HG03103 (cell line): Measurements from ENCODE around the gene CLEC12A.

Experiments
- ATAC-seq: cut with Tn5 transposase; IDR thresholded peaks from one replicate; pipeline ENCODE4 v1.9.1; 2021; ENCODE audit warnings: low read depth; ENCODE audit not compliant: unreplicated experiment

Gene CLEC12A

DNA sequence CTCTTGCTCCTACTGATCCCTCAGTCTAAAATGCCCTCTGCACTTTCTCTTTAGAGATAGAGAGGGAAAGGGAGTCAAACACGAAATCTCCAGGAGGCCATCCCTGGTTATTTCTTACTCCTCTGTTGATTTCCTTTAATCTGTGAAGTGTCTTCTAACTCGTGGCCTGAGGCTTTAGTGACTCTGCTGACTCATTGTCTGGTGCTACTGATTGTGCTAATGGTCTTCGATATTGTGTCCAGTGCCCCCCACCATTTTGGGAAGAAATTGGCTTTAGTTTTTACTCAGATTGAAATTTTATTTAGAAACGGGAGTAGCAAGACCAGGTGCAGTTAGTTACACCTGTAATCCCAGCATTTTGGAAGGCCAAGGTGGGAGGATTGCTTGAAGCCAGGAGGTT, 60.1 kb downstream of the CLEC12A start:
- no peak for ATAC-seq

DNA sequence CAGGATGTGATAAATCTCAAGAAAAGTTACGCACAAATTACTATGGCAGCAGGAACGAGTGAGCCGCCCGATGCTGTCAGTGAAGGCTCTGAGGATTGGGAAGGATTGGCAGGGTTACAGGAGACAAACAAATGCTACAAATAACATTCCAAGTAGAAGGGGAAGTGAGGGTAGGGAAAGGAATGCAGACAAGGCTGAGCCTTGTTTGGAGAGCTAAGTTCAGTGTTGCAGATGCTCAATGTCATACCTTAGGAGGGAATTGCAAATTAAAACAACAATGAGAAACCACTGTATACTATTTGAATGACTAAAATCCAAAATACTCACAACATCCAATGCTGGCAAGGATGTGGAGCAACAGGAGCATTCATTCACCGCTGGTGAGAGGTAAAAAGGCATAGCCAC, 60.6 kb downstream of the CLEC12A start:
- ATAC-seq = no peak

DNA sequence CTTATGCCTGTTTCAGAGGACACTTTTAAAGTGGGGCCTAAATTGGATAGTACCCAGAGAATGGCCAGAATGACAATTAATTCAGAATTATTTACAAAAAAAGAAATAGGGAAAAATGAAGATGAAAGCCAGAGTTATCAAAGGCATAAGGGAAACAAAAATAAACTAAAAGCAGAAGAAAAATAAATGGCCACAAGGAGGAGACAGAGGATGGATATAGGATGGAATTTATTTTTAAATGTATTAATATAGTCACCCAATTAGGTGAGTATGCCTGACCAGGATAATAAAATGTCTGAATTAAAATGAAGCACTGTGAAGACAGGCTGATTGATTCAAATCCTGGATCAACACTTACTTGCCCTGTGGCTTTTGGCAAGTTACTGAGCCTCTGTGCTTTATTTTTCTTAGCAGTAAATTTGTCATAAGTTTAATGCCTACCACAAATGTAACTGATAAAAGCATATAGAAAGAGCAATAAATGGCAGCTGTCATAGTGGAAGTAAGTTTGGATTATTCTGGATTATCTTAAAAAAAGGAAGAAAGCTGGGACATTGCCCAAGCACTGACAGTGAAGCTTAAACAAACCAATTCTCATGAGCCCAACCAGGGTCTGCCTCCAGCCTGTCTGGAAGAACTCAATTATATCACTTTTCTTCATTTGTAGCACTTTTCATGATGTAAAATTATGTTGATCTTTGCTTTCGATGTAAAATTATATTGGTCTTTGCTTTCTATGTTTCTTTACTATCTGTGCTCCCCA, 62.8 kb downstream of the CLEC12A start:
- ATAC-seq = no peak
